Esophagus muscularis mucosa (tissue), 4 donors: ENCODE data around the gene PARD3B. TPM values are rescaled to one million over a fixed set of nuclear protein-coding genes. Genes with fewer than 3 reads are reported as not detected.

Experiments
- DNase-seq: peaks from one replicate; pipeline ENCODE4 v3.0.0-alpha.2; 2017; ENCODE audit errors: extremely low spot score
- H3K27ac ChIP-seq, 4 donors: fragments of 200-600 bp; sonication (generic); replicated peaks in 1 of 4; 1 replicate in 3 of 4; 2 replicates in 1 of 4; pipeline ENCODE4 v1.5.1; 2016 to 2019; ENCODE audit warnings: mild to moderate bottlenecking in 1 of 4
- H3K27me3 ChIP-seq, 4 donors: fragments of 200-600 bp; sonication (generic); one replicate each; pipeline versions ENCODE4 v1.5.1 to v1.6.0; 2016 to 2019
- H3K36me3 ChIP-seq, 4 donors: fragments of 200-600 bp; sonication (generic); one replicate each; pipeline ENCODE4 v1.5.1; 2016 to 2019
- H3K4me1 ChIP-seq, 4 donors: fragments of 200-600 bp; sonication (generic); one replicate each; pipeline ENCODE4 v1.5.1; 2016 to 2019
- H3K4me3 ChIP-seq, 4 donors: fragments of 200-600 bp; sonication (generic); 1 replicate in 2 of 4; 2 replicates in 2 of 4; pipeline ENCODE4 v1.5.1; 2016 to 2019; ENCODE audit warnings: mild to moderate bottlenecking in 4 of 4, moderate library complexity in 1 of 4
- H3K9me3 ChIP-seq, 4 donors: fragments of 200-600 bp; sonication (generic); 1 replicate in 3 of 4; 2 replicates in 1 of 4; pipeline ENCODE4 v1.5.1; 2016 to 2019
- EP300 ChIP-seq: sonication (generic); formaldehyde crosslinking; IDR thresholded peaks from one replicate; pipeline ENCODE4 v1.6.1; 2017; ENCODE audit warnings: antibody characterized with exemption
- POLR2A ChIP-seq: fragments of 450-650 bp; IDR thresholded peaks from one replicate; pipeline ENCODE4 v1.6.1; 2017; ENCODE audit warnings: antibody characterized with exemption, moderate library complexity, mild to moderate bottlenecking, low read depth
- POLR2AphosphoS5 ChIP-seq, 2 donors: sonication (generic); formaldehyde crosslinking; IDR thresholded peaks; one replicate each; pipeline ENCODE4 v1.6.1; 2017; ENCODE audit warnings: antibody characterized with exemption in 2 of 2
- WGBS: methylation state at CpG from one replicate; pipeline ENCODE4 v1.1.5; 2018; 5-methylcytosine and 5-hydroxymethylcytosine counted together
- intact Hi-C: fragments of 100-400 bp; cut with DNase I; formaldehyde crosslinking; loops from one replicate; pipeline ENCODE4 v1.15.1; 2023
- total RNA-seq, 4 donors: library from RNA; depleted of rRNA; stranded (reverse); fragments of >200 nt; gene quantifications; one replicate each; pipeline versions ENCODE4 v1.1.0 to v1.2.1, GENCODE V29; 2016
- TF ChIP-seq, protein P1 (sequence below), 3 experiments: fragments of 200-600 bp in 2 of 3; fragments of 450-650 bp in 1 of 3; sonication (generic) in 2 of 3; IDR thresholded peaks; one replicate each; pipeline ENCODE4 v1.5.1; 2017 to 2019; ENCODE audit warnings: antibody characterized with exemption in 3 of 3, mild to moderate bottlenecking in 2 of 3, moderate library complexity in 1 of 3

PARD3B gene
- total RNA-seq, 4 donors from 2014 or later = 24.2 to 40.8 (median 32.5) TPM

DNA sequence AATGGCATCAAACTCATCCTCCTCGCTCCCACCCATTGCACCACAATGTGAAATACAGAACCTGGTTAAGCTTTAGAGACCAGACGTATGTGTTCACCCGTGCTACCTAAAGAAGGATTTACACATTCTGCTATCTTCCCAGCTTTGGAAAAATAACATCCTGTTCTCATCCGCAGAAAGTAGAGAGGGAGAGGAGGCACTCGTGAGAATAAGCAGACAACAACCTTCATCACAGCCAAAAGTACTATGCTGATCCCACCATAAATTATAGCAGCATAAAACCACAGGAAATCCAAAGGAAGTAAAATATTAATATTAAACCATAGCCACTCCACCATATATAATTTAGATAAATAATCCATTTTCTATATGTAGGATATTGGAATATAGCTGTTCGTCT, 1025.4 kb downstream of the PARD3B start:
- TF ChIP-seq POLR2A = no peak
- TF ChIP-seq EP300 = no peak
- TF ChIP-seq, protein P1, sequence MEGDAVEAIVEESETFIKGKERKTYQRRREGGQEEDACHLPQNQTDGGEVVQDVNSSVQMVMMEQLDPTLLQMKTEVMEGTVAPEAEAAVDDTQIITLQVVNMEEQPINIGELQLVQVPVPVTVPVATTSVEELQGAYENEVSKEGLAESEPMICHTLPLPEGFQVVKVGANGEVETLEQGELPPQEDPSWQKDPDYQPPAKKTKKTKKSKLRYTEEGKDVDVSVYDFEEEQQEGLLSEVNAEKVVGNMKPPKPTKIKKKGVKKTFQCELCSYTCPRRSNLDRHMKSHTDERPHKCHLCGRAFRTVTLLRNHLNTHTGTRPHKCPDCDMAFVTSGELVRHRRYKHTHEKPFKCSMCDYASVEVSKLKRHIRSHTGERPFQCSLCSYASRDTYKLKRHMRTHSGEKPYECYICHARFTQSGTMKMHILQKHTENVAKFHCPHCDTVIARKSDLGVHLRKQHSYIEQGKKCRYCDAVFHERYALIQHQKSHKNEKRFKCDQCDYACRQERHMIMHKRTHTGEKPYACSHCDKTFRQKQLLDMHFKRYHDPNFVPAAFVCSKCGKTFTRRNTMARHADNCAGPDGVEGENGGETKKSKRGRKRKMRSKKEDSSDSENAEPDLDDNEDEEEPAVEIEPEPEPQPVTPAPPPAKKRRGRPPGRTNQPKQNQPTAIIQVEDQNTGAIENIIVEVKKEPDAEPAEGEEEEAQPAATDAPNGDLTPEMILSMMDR (IDR thresholded peaks at IDR 0.05) = no peak
- no peak for TF ChIP-seq POLR2AphosphoS5 (IDR thresholded peaks at IDR 0.05)
- intact Hi-C loops = no loop called here
- Histone ChIP-seq H3K4me1 (no peaks in the 10 kb centered on the region), H3K4me3 (no peak overlapping the region), H3K36me3 (no peaks in the 10 kb centered on the region), H3K27ac (no peak overlapping the region), H3K27me3 (no peaks in the 10 kb centered on the region), H3K9me3 (peaks cover 0 to 1% (median 0%) of the 10 kb centered on the region in 4 donors)
- WGBS = 82% methylated on average over 6 of the region's 6 CpGs
- no peak for DNase-seq

DNA sequence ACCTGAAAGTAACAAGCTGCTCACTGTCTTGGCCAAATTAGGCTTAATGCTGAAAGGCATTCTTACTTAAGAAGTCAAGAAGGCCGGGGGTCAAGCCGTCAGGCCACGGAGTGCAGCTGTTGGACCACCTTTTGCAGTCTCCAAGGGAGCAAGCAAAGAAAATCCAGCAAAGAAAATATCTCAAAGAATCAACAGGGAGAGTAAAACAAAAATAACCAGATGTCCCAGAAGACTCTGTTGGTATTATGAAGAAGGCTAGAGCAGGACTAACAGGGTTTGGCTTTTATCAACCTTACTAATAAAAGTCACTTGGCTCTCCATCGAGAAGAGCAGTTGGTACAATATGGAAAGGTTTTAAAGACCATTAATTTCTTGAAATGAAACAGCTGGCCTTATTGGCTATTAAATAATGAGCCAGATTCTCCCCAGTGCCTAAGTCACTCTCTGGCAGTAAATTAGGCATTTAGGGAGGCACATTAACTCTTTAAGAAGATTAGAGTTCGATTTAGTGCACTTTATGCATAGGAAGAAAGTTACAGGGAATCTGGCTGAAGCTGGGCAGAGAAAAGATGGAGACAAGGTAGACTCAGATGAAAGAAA, 1026.2 kb downstream of the PARD3B start:
- Histone ChIP-seq H3K36me3 (no peaks in the 10 kb centered on the region), H3K4me3 (no peak overlapping the region), H3K27ac (no peak overlapping the region), H3K9me3 (peaks cover 0 to 4% (median 0%) of the 10 kb centered on the region in 4 donors), H3K27me3 (no peaks in the 10 kb centered on the region), H3K4me1 (no peaks in the 10 kb centered on the region)
- 66% methylated on average over 5 of the region's 5 CpGs for WGBS
- TF ChIP-seq, protein P1 (IDR thresholded peaks at IDR 0.05) = no peak
- TF ChIP-seq EP300 (no peak), POLR2A (no peak), POLR2AphosphoS5 (IDR thresholded peaks at IDR 0.05) (no peak)
- DNase-seq = no peak
- intact Hi-C loops = no loop called here

DNA sequence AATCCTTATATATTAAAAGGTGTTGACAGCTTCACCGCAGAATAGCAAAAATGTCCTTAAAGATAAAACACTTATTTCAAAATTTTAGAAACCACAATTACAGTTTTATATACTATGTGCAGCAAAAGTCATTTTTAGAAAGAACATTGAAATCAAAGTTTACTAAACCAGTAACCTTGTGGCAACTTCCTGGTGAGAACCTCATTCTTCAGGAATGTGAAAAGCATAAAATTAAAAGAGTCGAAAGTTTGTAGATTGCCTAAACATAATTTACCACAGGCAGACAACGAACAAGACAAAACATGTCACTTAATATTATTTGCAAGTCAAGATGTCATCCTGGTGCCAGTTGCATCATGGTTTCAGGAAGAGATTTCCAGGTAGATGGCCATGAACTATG, 1028.7 kb downstream of the PARD3B start:
- Histone ChIP-seq H3K9me3 (peaks cover 0 to 4% (median 2%) of the 10 kb centered on the region in 4 donors), H3K36me3 (no peaks in the 10 kb centered on the region), H3K4me3 (no peak overlapping the region), H3K27ac (no peak overlapping the region), H3K4me1 (no peaks in the 10 kb centered on the region), H3K27me3 (no peaks in the 10 kb centered on the region)
- TF ChIP-seq POLR2AphosphoS5 (IDR thresholded peaks at IDR 0.05) (no peak), POLR2A (no peak), EP300 (no peak)
- TF ChIP-seq, protein P1 (IDR thresholded peaks at IDR 0.05) = no peak
- WGBS = 90% methylated on average over 3 of the region's 3 CpGs
- DNase-seq = no peak
- intact Hi-C loops = no loop called here

DNA sequence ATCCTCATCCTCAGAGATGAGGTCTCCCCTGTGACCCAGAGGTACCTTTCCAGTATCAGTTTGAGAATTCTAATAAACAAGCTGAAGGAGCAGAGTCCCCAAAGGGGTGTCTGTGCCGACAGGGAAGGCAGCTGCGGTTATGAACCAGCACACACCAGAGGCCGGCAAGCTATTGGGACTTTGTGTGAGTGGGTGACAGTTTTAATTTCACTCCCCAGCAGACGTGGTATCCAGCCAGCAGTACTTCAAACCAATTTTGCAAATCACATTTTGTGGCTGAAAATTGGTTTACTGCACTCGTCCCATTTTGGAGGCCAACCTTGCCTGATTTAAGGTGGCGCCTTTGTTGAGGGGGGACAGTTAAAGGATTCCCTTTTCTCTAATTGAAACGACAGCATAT, 1034.1 kb downstream of the PARD3B start:
- H3K27me3 ChIP-seq = no peaks in the 10 kb centered on the region
- WGBS = 86% methylated on average over 7 of the region's 7 CpGs
- no peak for DNase-seq
- peaks cover 0 to 4% (median 2%) of the 10 kb centered on the region in 4 donors for H3K9me3 ChIP-seq
- no peak overlapping the region for H3K27ac ChIP-seq
- TF ChIP-seq, protein P1 (IDR thresholded peaks at IDR 0.05) = no peak
- TF ChIP-seq EP300 = no peak
- TF ChIP-seq POLR2A = no peak
- TF ChIP-seq POLR2AphosphoS5 (IDR thresholded peaks at IDR 0.05) = no peak
- H3K36me3 ChIP-seq = no peaks in the 10 kb centered on the region
- H3K4me1 ChIP-seq = no peaks in the 10 kb centered on the region
- intact Hi-C loops = no loop called here
- no peak overlapping the region for H3K4me3 ChIP-seq
